Measurements from ENCODE around the gene MAP3K14. TPM values are rescaled to one million over a fixed set of nuclear protein-coding genes. Genes with fewer than 3 reads are reported as not detected.

Gene MAP3K14
- total RNA-seq, 1 experiment from 2014 or later = 3.0 TPM

DNA sequence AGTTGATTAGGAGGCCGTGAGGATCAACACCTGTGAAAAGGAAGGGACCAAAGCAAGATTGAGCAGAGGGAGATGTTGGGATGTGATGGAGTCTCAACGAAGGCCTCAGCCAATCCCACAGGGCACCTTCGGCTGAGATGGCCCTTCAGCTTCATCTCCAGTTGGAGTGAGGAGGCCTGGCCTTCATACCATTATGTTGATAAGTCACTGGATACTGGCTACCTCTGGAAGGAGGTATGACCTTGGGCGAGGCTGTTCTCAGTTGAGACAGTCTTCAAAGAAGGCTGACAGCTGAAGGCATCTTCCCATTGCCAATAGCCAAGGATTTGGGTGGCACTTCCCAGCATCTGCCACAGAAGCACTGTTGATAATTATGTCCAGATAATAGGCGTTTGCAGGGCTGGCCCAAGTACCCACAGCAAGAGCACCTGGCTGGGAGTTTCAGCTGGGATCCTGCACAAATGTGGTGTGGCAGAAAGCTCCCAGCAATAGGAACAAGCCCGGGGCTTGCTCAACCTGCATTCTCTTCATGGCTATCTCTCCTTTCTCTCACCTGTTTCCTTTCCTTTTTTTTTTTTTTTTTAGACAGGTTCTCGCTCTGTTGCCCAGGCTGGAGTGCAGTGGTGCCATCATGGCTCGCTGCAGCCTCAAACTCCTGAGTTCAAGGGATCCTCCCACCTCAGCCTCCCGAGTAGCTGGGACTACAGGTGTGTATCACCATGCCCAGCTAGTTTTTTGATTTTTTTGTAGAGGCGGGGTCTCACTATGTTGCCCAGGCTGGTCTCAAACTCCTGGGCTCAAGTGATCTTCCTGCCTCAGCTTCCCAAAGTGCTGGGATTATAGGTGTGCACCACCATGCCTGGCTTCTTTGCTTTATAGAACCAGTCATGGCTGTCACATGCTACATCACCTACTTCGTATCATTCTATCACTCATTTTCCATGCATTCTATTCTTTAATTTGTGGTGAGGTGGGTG lies 18.2 kb upstream of the MAP3K14 start:
- H3K4me3 ChIP-seq (ENCODE audit: low read depth, low read length, poor library complexity, severe bottlenecking) = no peak overlapping the region
- no TSS peak for BruUV-seq (replicated peaks)
- H3K36me3 ChIP-seq (ENCODE audit: insufficient read depth, low read length, poor library complexity, severe bottlenecking) = no peaks in the 10 kb centered on the region
- intact Hi-C loops (cut with micrococcal nuclease; ENCODE audit: unreplicated experiment) = no loop called here
- TF ChIP-seq, protein P1, sequence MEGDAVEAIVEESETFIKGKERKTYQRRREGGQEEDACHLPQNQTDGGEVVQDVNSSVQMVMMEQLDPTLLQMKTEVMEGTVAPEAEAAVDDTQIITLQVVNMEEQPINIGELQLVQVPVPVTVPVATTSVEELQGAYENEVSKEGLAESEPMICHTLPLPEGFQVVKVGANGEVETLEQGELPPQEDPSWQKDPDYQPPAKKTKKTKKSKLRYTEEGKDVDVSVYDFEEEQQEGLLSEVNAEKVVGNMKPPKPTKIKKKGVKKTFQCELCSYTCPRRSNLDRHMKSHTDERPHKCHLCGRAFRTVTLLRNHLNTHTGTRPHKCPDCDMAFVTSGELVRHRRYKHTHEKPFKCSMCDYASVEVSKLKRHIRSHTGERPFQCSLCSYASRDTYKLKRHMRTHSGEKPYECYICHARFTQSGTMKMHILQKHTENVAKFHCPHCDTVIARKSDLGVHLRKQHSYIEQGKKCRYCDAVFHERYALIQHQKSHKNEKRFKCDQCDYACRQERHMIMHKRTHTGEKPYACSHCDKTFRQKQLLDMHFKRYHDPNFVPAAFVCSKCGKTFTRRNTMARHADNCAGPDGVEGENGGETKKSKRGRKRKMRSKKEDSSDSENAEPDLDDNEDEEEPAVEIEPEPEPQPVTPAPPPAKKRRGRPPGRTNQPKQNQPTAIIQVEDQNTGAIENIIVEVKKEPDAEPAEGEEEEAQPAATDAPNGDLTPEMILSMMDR (conservative IDR thresholded peaks at IDR 0.05; ENCODE audit: low read depth, low read length) = no peak
- no peak for TF ChIP-seq EZH2 (IDR thresholded peaks at IDR 0.05; ENCODE audit: borderline replicate concordance, low read depth, low read length, poor library complexity, severe bottlenecking)
- H3K27me3 ChIP-seq (replicated peaks; ENCODE audit: insufficient read depth, low read depth, low read length, poor library complexity) = no peaks in the 10 kb centered on the region
- H3K4me1 ChIP-seq (ENCODE audit: insufficient read depth, low read length, poor library complexity, severe bottlenecking) = no peaks in the 10 kb centered on the region
- ChIA-PET CTCF (interaction anchor here (0.6 kb wide), 1 partner anchor 42 kb away, joined by 11 read pairs; no protein-coding TSS in a partner anchor), POLR2A (ENCODE audit: low non-redundant PET) (no interaction called here)
- H3K27ac ChIP-seq (ENCODE audit: low read depth, low read length, poor library complexity, severe bottlenecking) = no peak overlapping the region
- H3K9me3 ChIP-seq (ENCODE audit: low read depth, low read length, poor library complexity, severe bottlenecking) = no peaks in the 10 kb centered on the region
- no peak for DNase-seq (ENCODE audit: low spot score)

DNA sequence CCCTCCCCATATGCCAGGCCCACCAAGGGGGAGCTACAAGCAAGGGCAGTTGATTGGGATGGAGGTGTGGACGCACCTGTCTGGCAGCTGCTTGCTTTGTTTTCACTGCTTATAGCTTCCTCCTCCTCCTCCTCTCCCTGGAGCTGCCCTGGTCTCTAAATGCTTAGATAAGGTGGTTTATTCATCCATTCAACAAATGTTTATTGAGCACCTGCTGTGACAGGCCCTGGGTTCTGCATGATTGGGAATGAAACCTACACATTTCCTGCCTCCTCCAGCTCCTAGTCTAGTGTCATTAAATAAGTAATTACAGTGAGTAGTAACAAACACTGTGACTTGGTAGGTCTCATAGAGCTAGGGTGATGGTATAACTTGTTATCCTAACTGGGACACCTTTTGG lies 17.4 kb upstream of the MAP3K14 start:
- H3K27me3 ChIP-seq (replicated peaks; ENCODE audit: insufficient read depth, low read depth, low read length, poor library complexity) = no peaks in the 10 kb centered on the region
- no peak overlapping the region for H3K27ac ChIP-seq (ENCODE audit: low read depth, low read length, poor library complexity, severe bottlenecking)
- no peaks in the 10 kb centered on the region for H3K9me3 ChIP-seq (ENCODE audit: low read depth, low read length, poor library complexity, severe bottlenecking)
- H3K4me3 ChIP-seq (ENCODE audit: low read depth, low read length, poor library complexity, severe bottlenecking) = no peak overlapping the region
- BruUV-seq (replicated peaks) = no TSS peak
- ChIA-PET CTCF (interaction anchor here (0.6 kb wide), 1 partner anchor 43 kb away, joined by 11 read pairs; no protein-coding TSS in a partner anchor), POLR2A (ENCODE audit: low non-redundant PET) (no interaction called here)
- no peaks in the 10 kb centered on the region for H3K36me3 ChIP-seq (ENCODE audit: insufficient read depth, low read length, poor library complexity, severe bottlenecking)
- TF ChIP-seq, protein P1 (conservative IDR thresholded peaks at IDR 0.05; ENCODE audit: low read depth, low read length) = no peak
- no peak for TF ChIP-seq EZH2 (IDR thresholded peaks at IDR 0.05; ENCODE audit: borderline replicate concordance, low read depth, low read length, poor library complexity, severe bottlenecking)
- DNase-seq (ENCODE audit: low spot score) = peak; percentile 39
- intact Hi-C loops (cut with micrococcal nuclease; ENCODE audit: unreplicated experiment) = no loop called here
- no peaks in the 10 kb centered on the region for H3K4me1 ChIP-seq (ENCODE audit: insufficient read depth, low read length, poor library complexity, severe bottlenecking)

DNA sequence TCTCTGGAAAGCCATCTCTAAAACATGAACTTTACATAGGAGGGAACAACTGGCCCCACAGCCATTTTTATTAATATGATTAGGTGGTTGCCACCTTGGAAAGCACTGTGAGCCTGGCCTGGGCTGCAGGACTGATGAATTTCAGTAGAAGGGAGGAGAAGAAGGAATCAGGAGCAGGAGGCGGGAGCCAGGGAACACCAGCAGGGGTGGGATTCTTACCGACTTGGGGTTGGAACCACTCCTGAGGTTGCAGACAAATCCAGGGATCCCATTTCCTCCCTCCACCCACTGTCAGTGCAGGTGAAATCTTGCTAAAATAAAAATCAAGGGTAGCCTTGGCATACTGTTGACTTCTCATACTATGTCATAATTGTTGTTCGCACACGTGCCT lies 16.9 kb upstream of the MAP3K14 start:
- TF ChIP-seq, protein P1 (conservative IDR thresholded peaks at IDR 0.05; ENCODE audit: low read depth, low read length) = no peak
- POLR2A ChIA-PET (ENCODE audit: low non-redundant PET) = no interaction called here

More for the DNA sequence above, 16.9 kb upstream of the MAP3K14 start:
- Histone ChIP-seq H3K27me3 (replicated peaks; ENCODE audit: insufficient read depth, low read depth, low read length, poor library complexity) (no peaks in the 10 kb centered on the region), H3K4me3 (ENCODE audit: low read depth, low read length, poor library complexity, severe bottlenecking) (no peak overlapping the region), H3K36me3 (ENCODE audit: insufficient read depth, low read length, poor library complexity, severe bottlenecking) (no peaks in the 10 kb centered on the region), H3K4me1 (ENCODE audit: insufficient read depth, low read length, poor library complexity, severe bottlenecking) (no peaks in the 10 kb centered on the region), H3K9me3 (ENCODE audit: low read depth, low read length, poor library complexity, severe bottlenecking) (no peaks in the 10 kb centered on the region), H3K27ac (ENCODE audit: low read depth, low read length, poor library complexity, severe bottlenecking) (no peak overlapping the region)
- intact Hi-C loops (cut with micrococcal nuclease; ENCODE audit: unreplicated experiment) = no loop called here
- no peak for DNase-seq (ENCODE audit: low spot score)
- BruUV-seq (replicated peaks) = no TSS peak
- CTCF ChIA-PET = no interaction called here

Data from A673 (cell line).